GM10266 (cell line): ENCODE data around the gene OSTN.

Source experiments
- DNase-seq: peaks from one replicate; pipeline ENCODE4 v3.0.0; 2012; ENCODE audit errors: extremely low spot score
- CTCF ChIP-seq: IDR thresholded peaks from 2 replicates; pipeline ENCODE4 v1.5.1; 2012; ENCODE audit warnings: mild to moderate bottlenecking, low read depth; ENCODE audit not compliant: control insufficient read depth, insufficient read depth; ENCODE audit errors: missing control alignments

Gene OSTN

GRCh38 chr3:191244242-191244867 is 45.3 kb downstream of the OSTN start:
- peak; percentile 62 for TF ChIP-seq CTCF
- no peak for DNase-seq

- peak; percentile 26 for DNase-seq
These were observed 47.0 kb downstream of the OSTN start for GRCh38 chr3:191246034-191246433.

- DNase-seq = no peak
These were observed 47.6 kb downstream of the OSTN start for GRCh38 chr3:191246630-191247029.

GRCh38 chr3:191253089-191253799 is 54.2 kb downstream of the OSTN start:
- DNase-seq = no peak
- TF ChIP-seq CTCF = no peak

More at GRCh38 chr3:191246630-191247029, 47.6 kb downstream of the OSTN start:
- no peak for TF ChIP-seq CTCF

GRCh38 chr3:191254098-191254873 is 55.2 kb downstream of the OSTN start:
- no peak for DNase-seq
- TF ChIP-seq CTCF = no peak

GRCh38 chr3:191255156-191255555 is 56.1 kb downstream of the OSTN start:
- no peak for TF ChIP-seq CTCF
- DNase-seq = no peak

GRCh38 chr3:191256405-191256804 is 57.4 kb downstream of the OSTN start:
- TF ChIP-seq CTCF = no peak
- no peak for DNase-seq
